HFF-Myc (cell line): ENCODE measurements around the gene KCNK17.
A peak's percentile ranks its signal among the peaks of the same experiment; 100 is the strongest.

Experiments
- DNase-seq: peaks from one replicate; pipeline ENCODE4 v3.0.0-alpha.2; 2011; ENCODE audit warnings: low read depth; ENCODE audit errors: extremely low read depth
- H3K4me3 ChIP-seq: replicated peaks from 2 replicates; pipeline ENCODE4 v1.5.1; 2011; ENCODE audit warnings: low read depth, mild to moderate bottlenecking, control low read depth, low read length
- TF ChIP-seq, protein P1 (sequence below): IDR thresholded peaks from 2 replicates; pipeline ENCODE4 v1.5.1; 2012; ENCODE audit warnings: mild to moderate bottlenecking, low read depth, low read length, control low read depth; ENCODE audit errors: missing control alignments

KCNK17 gene

DNA sequence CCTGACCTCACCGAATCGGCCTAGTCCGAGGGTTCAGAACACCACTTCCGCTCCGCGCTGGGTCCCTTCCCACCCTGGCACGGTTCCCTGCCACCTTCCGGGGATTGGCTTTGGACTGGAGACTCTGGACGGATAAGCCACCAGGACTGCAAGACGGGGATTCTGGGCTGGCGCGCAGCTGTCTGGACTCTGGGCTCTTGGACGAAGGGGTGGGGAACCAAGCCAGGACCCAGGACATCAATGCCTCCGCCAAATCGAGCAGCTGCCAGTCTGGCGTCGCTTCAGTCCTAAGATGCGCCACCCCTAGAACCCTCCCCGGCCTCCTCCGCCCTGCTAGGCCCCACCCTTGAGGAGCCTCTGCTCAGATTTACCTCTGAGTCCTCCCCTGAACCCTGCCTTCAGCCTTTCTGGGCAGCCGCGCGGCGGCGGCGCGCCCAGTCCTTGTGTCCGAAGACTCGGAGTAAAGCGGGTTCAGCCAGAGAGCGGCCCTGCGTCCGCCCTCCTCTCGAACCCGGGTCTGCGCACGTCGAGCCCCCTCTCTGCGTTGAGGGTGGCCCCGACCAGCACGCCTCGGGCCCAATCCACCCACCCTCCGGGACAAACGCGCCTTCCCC is 1.2 kb downstream of the KCNK17 start:
- TF ChIP-seq, protein P1, sequence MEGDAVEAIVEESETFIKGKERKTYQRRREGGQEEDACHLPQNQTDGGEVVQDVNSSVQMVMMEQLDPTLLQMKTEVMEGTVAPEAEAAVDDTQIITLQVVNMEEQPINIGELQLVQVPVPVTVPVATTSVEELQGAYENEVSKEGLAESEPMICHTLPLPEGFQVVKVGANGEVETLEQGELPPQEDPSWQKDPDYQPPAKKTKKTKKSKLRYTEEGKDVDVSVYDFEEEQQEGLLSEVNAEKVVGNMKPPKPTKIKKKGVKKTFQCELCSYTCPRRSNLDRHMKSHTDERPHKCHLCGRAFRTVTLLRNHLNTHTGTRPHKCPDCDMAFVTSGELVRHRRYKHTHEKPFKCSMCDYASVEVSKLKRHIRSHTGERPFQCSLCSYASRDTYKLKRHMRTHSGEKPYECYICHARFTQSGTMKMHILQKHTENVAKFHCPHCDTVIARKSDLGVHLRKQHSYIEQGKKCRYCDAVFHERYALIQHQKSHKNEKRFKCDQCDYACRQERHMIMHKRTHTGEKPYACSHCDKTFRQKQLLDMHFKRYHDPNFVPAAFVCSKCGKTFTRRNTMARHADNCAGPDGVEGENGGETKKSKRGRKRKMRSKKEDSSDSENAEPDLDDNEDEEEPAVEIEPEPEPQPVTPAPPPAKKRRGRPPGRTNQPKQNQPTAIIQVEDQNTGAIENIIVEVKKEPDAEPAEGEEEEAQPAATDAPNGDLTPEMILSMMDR, result no peak
- no peak overlapping the region for H3K4me3 ChIP-seq
- no peak for DNase-seq

DNA sequence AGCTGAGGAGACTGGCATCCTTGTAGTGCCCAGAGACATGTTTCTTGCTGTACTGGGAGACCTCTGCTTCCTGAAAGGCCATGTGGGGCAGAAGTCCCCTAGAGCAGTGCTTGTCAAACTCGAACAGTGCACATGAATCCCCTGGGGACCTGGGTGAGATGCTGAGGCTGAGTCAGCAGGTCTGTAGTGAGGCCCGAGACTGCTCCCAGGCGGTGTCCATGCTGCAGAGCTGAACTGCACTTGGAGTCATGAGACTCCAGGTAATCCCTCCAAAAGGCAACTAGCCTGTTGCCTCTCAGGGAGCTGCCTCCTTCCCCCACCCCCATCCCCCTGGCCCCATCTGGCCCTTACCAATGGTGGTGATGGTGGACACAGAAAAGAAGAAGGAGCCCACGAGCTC is 3.7 kb downstream of the KCNK17 start:
- TF ChIP-seq, protein P1, result no peak
- DNase-seq, result no peak
- H3K4me3 ChIP-seq, result no peak overlapping the region

DNA sequence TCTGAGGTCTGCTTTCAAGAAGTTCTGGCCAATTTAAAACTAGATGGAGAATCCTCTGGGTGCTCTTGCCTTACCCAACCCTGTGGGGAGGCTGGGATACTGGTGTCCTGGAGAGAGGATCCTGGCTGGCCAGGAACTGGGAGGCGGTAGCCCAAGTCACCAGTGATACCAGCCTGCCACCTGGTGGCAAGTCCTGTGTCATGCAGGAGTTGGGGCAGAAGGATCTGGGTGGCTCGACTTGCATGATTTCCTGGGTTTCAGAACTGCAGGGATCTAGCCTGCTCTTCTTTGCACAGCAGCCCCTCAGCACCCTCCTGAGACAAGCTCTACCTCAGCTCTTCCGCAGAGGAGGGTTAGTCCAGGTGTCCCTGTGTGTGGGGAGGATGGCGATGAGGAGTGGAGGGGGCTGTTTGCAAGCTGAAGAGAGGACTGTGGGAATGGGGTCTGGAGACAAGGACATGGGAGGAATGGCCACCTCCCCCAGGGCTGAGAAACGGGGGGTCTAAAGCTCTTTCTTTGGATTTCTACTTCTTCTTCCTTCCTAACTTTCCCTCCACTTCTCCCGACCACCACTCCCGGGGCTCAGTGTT is 4.2 kb downstream of the KCNK17 start:
- peak; percentile 20 for DNase-seq
- TF ChIP-seq, protein P1, result peak; percentile 94
- no peak overlapping the region for H3K4me3 ChIP-seq

DNA sequence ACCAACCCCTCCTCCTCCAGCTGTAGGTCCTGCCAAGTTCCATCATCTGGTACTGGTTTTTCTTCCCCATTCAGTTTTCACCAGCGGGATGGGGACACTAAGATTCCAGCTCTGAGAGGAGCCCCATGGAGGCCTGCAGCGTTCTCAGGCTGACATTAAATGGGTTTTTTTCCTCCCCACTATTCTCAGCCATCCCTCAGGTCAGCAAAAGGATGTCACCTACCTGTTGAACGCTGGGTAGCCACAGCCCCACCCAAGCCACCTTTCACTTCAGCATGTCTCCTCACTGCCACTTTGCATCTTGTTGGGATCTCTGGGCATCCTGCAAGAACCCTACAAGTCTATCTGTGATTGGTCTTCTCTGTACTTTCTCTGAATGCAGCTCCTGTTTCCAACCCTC is 6.8 kb downstream of the KCNK17 start:
- no peak overlapping the region for H3K4me3 ChIP-seq
- TF ChIP-seq, protein P1, result no peak
- DNase-seq, result no peak

DNA sequence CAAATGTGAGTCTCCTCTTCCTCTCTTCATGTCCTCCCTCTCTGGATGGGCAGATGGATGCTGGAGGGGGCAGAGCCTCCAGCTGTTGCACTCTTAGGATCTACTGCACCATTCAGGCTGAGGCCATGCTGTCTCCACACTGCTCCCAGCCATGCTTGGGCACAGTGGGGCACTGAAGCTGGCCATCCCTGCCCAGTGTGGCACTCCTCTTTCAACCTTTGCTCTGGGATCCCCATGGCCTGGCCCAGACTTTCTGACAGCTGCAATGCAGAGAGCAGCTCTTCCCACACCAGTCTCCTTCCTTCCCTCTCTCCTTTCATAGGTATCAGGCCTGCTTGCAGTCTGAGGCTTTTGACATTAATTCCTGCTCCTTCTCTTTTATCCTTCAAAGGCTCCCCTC is 9.3 kb downstream of the KCNK17 start:
- no peak overlapping the region for H3K4me3 ChIP-seq
- no peak for DNase-seq
- TF ChIP-seq, protein P1, result no peak

DNA sequence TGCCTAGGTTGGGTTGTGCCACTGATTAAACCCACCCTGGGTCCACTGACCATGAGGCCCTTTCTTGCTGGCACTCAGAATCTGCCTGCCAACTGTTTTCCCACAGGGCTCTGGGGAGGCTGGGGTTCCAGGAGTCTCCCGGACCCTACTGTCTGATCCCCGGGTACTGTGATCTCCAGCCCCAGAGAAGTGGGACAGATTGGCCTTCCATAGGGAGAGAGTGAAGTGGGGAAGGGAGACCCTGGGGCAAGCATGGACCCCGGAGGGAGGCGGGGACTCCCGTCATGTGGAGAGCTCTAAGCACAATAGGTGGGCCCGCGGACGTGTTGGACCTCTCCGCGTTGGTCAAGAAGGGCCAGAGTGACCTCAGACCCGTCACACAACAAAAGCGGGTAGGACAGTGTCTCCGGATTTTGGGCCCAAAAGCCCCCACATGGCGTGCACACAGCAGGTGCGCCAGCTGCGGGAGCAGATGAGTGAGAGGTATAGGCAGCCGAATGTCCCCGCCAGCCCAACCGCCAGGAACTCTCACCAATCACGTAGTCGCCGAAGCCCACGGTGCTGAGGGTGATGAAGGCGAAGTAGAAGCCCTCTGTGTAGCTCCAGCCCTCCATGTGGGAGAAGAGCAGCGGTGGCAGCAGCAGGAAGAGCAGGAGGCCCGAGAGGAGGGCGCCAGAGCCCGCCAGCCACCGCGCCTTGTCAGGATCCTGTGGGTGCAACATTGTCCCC is 10.6 kb downstream of the KCNK17 start:
- TF ChIP-seq, protein P1, result no peak
- no peak overlapping the region for H3K4me3 ChIP-seq
- no peak for DNase-seq
